PC-9 (cell line): ENCODE results near the gene SEMA4A. TPM values are rescaled to one million over a fixed set of nuclear protein-coding genes. Genes with fewer than 3 reads are reported as not detected.
A peak's percentile ranks its signal among the peaks of the same experiment; 100 is the strongest.

Experiments
- Bru-seq: library from RNA; stranded (reverse); fragments of 400-500 nt; gene quantifications from one replicate; lab custom pipeline; 2021; lab: Mats Ljungman, UMichigan
- BruChase-seq, 2 experiments: library from RNA; stranded (reverse); fragments of 400-500 nt; gene quantifications; one replicate each; lab custom pipeline; 2021; lab: Mats Ljungman, UMichigan
- BruUV-seq: library from RNA; stranded (reverse); fragments of 400-500 nt; replicated peaks from 2 replicates; lab custom pipeline; 2021; lab: Mats Ljungman, UMichigan
- CTCF ChIA-PET: fragments of 300-600 bp; sonication (Branson Sonifier 250); formaldehyde crosslinking; loops from one replicate; lab custom pipeline; 2022; ENCODE audit warnings: antibody characterized with exemption; lab: Charles Lee
- POLR2A ChIA-PET: fragments of 300-600 bp; sonication (Branson Sonifier 250); formaldehyde crosslinking; loops from one replicate; lab custom pipeline; 2022; ENCODE audit warnings: antibody characterized with exemption; ENCODE audit not compliant: unreplicated experiment; lab: Charles Lee
- DNase-seq, 2 experiments: peaks; one replicate each; pipeline versions ENCODE4 v3.0.0 to v3.0.0-alpha.2; 2015 to 2022; ENCODE audit warnings: mixed read lengths in 1 of 2
- H2AFZ ChIP-seq: fragments of 200-600 bp; sonication (generic); 2 replicates; pipeline ENCODE4 v1.8.1; 2017; ENCODE audit warnings: antibody characterized with exemption
- H3F3A ChIP-seq: fragments of 200-600 bp; sonication (generic); 2 replicates; pipeline ENCODE4 v1.8.1; 2017; ENCODE audit warnings: antibody characterized with exemption, mild to moderate bottlenecking, low read depth; ENCODE audit not compliant: insufficient read depth
- H3K27ac ChIP-seq: fragments of 200-600 bp; sonication (generic); 2 replicates; pipeline ENCODE4 v1.6.1; 2016; ENCODE audit warnings: mixed run types
- H3K27me3 ChIP-seq: fragments of 200-600 bp; sonication (generic); 2 replicates; pipeline ENCODE4 v1.6.1; 2016; ENCODE audit warnings: low read depth, mixed run types; ENCODE audit not compliant: insufficient read depth
- H3K36me3 ChIP-seq: fragments of 200-600 bp; sonication (generic); 2 replicates; pipeline ENCODE4 v1.6.1; 2016; ENCODE audit warnings: low read depth, mixed run types
- H3K4me1 ChIP-seq: fragments of 200-600 bp; sonication (generic); replicated peaks from 2 replicates; pipeline ENCODE4 v1.6.1; 2016; ENCODE audit warnings: mixed run types; ENCODE audit not compliant: insufficient read depth
- H3K4me2 ChIP-seq: fragments of 200-600 bp; sonication (generic); 2 replicates; pipeline ENCODE4 v1.6.1; 2017; ENCODE audit warnings: mixed run types
- H3K4me3 ChIP-seq: fragments of 200-600 bp; sonication (generic); 2 replicates; pipeline ENCODE4 v1.6.1; 2016; ENCODE audit warnings: mixed run types
- H3K79me2 ChIP-seq: fragments of 200-600 bp; sonication (generic); 2 replicates; pipeline ENCODE4 v1.6.1; 2017; ENCODE audit warnings: low read depth, mixed run types
- H3K9me2 ChIP-seq: fragments of 200-600 bp; sonication (generic); 2 replicates; pipeline ENCODE4 v1.8.1; 2017; ENCODE audit warnings: mild to moderate bottlenecking; ENCODE audit not compliant: insufficient read depth
- H3K9me3 ChIP-seq: fragments of 200-600 bp; sonication (generic); 2 replicates; pipeline ENCODE4 v1.8.1; 2016; ENCODE audit warnings: low read depth; ENCODE audit not compliant: insufficient read depth
- H4K20me1 ChIP-seq: fragments of 200-600 bp; sonication (generic); 2 replicates; pipeline ENCODE4 v1.8.1; 2017; ENCODE audit not compliant: insufficient read depth
- CTCF ChIP-seq: fragments of 200-600 bp; sonication (generic); conservative IDR thresholded peaks from 2 replicates; pipeline ENCODE4 v1.6.1; 2017; ENCODE audit warnings: mixed run types, antibody characterized with exemption, mild to moderate bottlenecking, moderate library complexity
- EZH2 ChIP-seq: fragments of 200-600 bp; sonication (generic); IDR thresholded peaks from 2 replicates; pipeline ENCODE4 v1.8.0; 2017; ENCODE audit warnings: antibody characterized with exemption, low read depth
- intact Hi-C: fragments of 100-400 bp; cut with micrococcal nuclease; formaldehyde crosslinking; loops from one replicate; pipeline ENCODE4 v1.10.0; 2022; ENCODE audit not compliant: unreplicated experiment
- long read RNA-seq: library from polyadenylated mRNA; stranded (forward); transcript quantifications from one replicate; pipeline ENCODE4 v2.0.0, GENCODE V29; 2022
- total RNA-seq: library from RNA; stranded (reverse); gene quantifications from 2 replicates; pipeline ENCODE4 v1.2.3, GENCODE V29; 2021

SEMA4A gene
- total RNA-seq (16.2 and 19.1 TPM in 2 replicates), Bru-seq, nascent RNA (percentile 43 among the genes with signal in this experiment), BruChase-seq, experiment 1, labeled RNA remaining after a 2-hour chase (percentile 42 among the genes with signal in this experiment), BruChase-seq, experiment 2, labeled RNA remaining after a 6-hour chase (percentile 51 among the genes with signal in this experiment)
- long read RNA-seq, transcript SEMA4A-204 (15 exons, 3,300 nt) = major isoform, 7 of 29 reads
- long read RNA-seq, partial matches to known transcripts = 4 of 29 reads
- long read RNA-seq, other reads (novel, unspliced or antisense) = 16 of 29 reads

GRCh38 chr1:156153362-156153761, at the start of gene SEMA4A:
SEMA4A (plus strand) TSS chr1:156153585; CDS start chr1:156154579, 994 bp downstream.
- H3K4me1 ChIP-seq = peaks cover 15% of the 10 kb centered on the region

GRCh38 chr1:156104065-156104810, 49.1 kb upstream of the SEMA4A start:
- Histone ChIP-seq H3K9me2 (no peaks in the 10 kb centered on the region), H3K9me3 (no peaks in the 10 kb centered on the region), H3F3A (peaks cover 50% of the 10 kb centered on the region), H4K20me1 (no peaks in the 10 kb centered on the region), H2AFZ (no peak overlapping the region), H3K36me3 (no peaks in the 10 kb centered on the region), H3K27ac (no peak overlapping the region), H3K79me2 (no peaks in the 10 kb centered on the region), H3K4me3 (no peak overlapping the region), H3K4me2 (peak overlapping the region; percentile 99), H3K27me3 (no peaks in the 10 kb centered on the region), H3K4me1 (peaks cover 95% of the 10 kb centered on the region)
- no TSS peak for BruUV-seq
- intact Hi-C loops = no loop called here
- peak; percentile 70 to 85 for DNase-seq
- TF ChIP-seq EZH2 = no peak
- no peak for TF ChIP-seq CTCF
- POLR2A ChIA-PET = interaction anchor here (0.6 to 2.8 kb wide), 5 partner anchors 10 to 90 kb away, joined by 4 to 18 read pairs (median 11); partner anchors contain the start of genes LMNA and SLC25A44
- CTCF ChIA-PET = interaction anchor here (0.6 kb wide), 1 partner anchor 25 kb away, joined by 3 read pairs; no protein-coding TSS in a partner anchor

More at GRCh38 chr1:156153362-156153761, at the start of gene SEMA4A:
- intact Hi-C loops = no loop called here
- POLR2A ChIA-PET = interaction anchor here (0.6 kb wide), 1 partner anchor 11 kb away, joined by 6 read pairs; no protein-coding TSS in a partner anchor
- Histone ChIP-seq H2AFZ (peak within 1 kb of the TSS; percentile 75), H4K20me1 (no peaks in the 10 kb centered on the region), H3F3A (no peaks in the 10 kb centered on the region; the same call in 1 of the 2 replicates), H3K36me3 (no peaks in the 10 kb centered on the region), H3K4me3 (peak within 1 kb of the TSS; percentile 50), H3K27ac (no peak within 1 kb of the TSS), H3K4me2 (peak within 1 kb of the TSS; percentile 76), H3K79me2 (no peaks in the 10 kb centered on the region), H3K27me3 (peaks cover 10% of the 10 kb centered on the region; the same call in 1 of the 2 replicates), H3K9me3 (no peaks in the 10 kb centered on the region), H3K9me2 (no peaks in the 10 kb centered on the region)
- no TSS peak for BruUV-seq
- peak; percentile 77 to 79 for DNase-seq
- CTCF ChIA-PET = interaction anchor here (1.1 kb wide), 1 partner anchor 72 kb away, joined by 4 read pairs; no protein-coding TSS in a partner anchor
- no peak for TF ChIP-seq EZH2
- TF ChIP-seq CTCF = no peak
